ENCODE data around the gene NOX3. TPM values are rescaled to one million over a fixed set of nuclear protein-coding genes. Genes with fewer than 3 reads are reported as not detected.

Gene NOX3
- total and polyA plus RNA-seq, 4 donors: not detected

DNA sequence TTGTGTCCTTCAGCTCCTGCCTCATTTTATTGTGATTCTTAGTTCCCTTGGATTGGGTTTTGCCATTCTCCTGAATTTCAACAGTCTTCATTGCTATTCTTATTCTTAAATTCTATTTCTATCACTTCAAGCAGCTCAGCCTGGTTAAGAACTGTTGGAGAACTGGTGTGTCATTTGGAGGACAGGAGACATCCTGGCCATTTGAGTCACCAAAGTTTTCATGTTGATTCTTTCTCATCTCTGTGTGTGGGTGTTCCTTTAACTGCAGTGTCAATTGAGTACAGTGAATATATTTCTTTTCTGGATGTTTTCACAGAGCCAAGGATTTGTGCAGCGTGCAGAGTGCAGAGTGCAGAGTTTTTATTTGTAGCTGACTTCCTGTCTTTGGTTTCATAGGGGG is 107.8 kb downstream of the NOX3 start:
- TF ChIP-seq, protein P1, sequence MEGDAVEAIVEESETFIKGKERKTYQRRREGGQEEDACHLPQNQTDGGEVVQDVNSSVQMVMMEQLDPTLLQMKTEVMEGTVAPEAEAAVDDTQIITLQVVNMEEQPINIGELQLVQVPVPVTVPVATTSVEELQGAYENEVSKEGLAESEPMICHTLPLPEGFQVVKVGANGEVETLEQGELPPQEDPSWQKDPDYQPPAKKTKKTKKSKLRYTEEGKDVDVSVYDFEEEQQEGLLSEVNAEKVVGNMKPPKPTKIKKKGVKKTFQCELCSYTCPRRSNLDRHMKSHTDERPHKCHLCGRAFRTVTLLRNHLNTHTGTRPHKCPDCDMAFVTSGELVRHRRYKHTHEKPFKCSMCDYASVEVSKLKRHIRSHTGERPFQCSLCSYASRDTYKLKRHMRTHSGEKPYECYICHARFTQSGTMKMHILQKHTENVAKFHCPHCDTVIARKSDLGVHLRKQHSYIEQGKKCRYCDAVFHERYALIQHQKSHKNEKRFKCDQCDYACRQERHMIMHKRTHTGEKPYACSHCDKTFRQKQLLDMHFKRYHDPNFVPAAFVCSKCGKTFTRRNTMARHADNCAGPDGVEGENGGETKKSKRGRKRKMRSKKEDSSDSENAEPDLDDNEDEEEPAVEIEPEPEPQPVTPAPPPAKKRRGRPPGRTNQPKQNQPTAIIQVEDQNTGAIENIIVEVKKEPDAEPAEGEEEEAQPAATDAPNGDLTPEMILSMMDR (IDR thresholded peaks at IDR 0.05; ENCODE audit: control extremely low read depth, extremely low read depth): no peak
- Histone ChIP-seq H3K4me3 (no peak overlapping the region), H3K36me3 (ENCODE audit: control insufficient read depth in 4 of 4, insufficient read depth in 4 of 4, low read length in 4 of 4) (no peaks in the 10 kb centered on the region), H3K4me1 (ENCODE audit: control insufficient read depth in 5 of 5, insufficient read depth in 5 of 5, low read length in 5 of 5) (no peaks in the 10 kb centered on the region), H3K27me3 (ENCODE audit: control insufficient read depth in 3 of 3, insufficient read depth in 3 of 3, low read length in 2 of 3) (no peaks in the 10 kb centered on the region), H3K9me3 (ENCODE audit: control insufficient read depth in 4 of 4, insufficient read depth in 3 of 4, low read length in 3 of 4) (peaks cover 0 to 7% (median 5%) of the 10 kb centered on the region in 4 donors), H3K27ac (ENCODE audit: low read depth in 1 of 2, low read length in 1 of 2) (no peak overlapping the region), H3K9ac (ENCODE audit: insufficient read depth in 1 of 2, low read length in 2 of 2) (no peak overlapping the region)
- no peak for DNase-seq
- 83 to 91% methylated on average over 1 of the region's 1 CpG for WGBS, 2 donors
- ATAC-seq (ENCODE audit: insufficient read depth, low FRiP score): no peak

DNA sequence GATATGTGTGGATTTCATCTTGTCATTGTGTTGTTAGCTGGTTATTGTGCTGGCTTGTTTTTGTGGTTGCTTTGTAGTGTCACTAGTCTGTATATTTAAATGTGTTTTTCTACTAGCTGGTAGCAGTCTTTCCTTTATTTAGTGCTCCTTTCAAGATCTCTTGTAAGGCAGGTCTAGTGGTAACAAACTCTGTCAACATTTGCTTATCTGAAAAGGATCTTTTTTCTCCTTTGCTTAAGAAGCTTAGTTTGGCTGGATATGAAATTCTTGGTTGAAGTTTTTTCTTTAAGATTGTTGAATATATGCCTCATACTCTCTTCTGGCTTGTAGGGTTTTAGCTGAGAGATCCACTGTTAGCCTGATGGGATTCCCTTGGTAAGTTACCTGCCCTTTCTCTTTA is 108.7 kb downstream of the NOX3 start:
- Histone ChIP-seq H3K36me3 (ENCODE audit: control insufficient read depth in 4 of 4, insufficient read depth in 4 of 4, low read length in 4 of 4) (no peaks in the 10 kb centered on the region), H3K9me3 (ENCODE audit: control insufficient read depth in 4 of 4, insufficient read depth in 3 of 4, low read length in 3 of 4) (peaks cover 0 to 7% (median 5%) of the 10 kb centered on the region in 4 donors), H3K4me3 (no peak overlapping the region), H3K9ac (ENCODE audit: insufficient read depth in 1 of 2, low read length in 2 of 2) (no peak overlapping the region), H3K27me3 (ENCODE audit: control insufficient read depth in 3 of 3, insufficient read depth in 3 of 3, low read length in 2 of 3) (no peaks in the 10 kb centered on the region), H3K27ac (ENCODE audit: low read depth in 1 of 2, low read length in 1 of 2) (no peak overlapping the region), H3K4me1 (ENCODE audit: control insufficient read depth in 5 of 5, insufficient read depth in 5 of 5, low read length in 5 of 5) (no peaks in the 10 kb centered on the region)
- TF ChIP-seq, protein P1 (IDR thresholded peaks at IDR 0.05; ENCODE audit: control extremely low read depth, extremely low read depth): no peak
- ATAC-seq (ENCODE audit: insufficient read depth, low FRiP score) (no peak), DNase-seq (no peak)

Other genes with a start within 250 kb of the NOX3 start
- not detected for gene CLDN20, start 191.8 kb downstream of the NOX3 start, total RNA-seq
- not detected for gene CLDN20, start 191.8 kb downstream of the NOX3 start, polyA plus RNA-seq
- 10 to 100 TPM; 23.0 to 27.9 TPM for gene TFB1M, start 141.4 kb downstream of the NOX3 start, total RNA-seq
- 10 to 100 TPM in 1 of 2 donors, 1 to 10 TPM in 1; 9.7 to 15.0 TPM for gene TFB1M, start 141.4 kb downstream of the NOX3 start, polyA plus RNA-seq

Measured in lung (tissue), 12 donors.